ENCODE measurements around the gene SLC49A4. TPM values are rescaled to one million over a fixed set of nuclear protein-coding genes. Genes with fewer than 3 reads are reported as not detected.
"Not testable (repeated sequence)": the region's sequence is repeated elsewhere in the genome, so short reads cannot be mapped to it uniquely, and the experiment has no call there.

SLC49A4 gene, protein sequence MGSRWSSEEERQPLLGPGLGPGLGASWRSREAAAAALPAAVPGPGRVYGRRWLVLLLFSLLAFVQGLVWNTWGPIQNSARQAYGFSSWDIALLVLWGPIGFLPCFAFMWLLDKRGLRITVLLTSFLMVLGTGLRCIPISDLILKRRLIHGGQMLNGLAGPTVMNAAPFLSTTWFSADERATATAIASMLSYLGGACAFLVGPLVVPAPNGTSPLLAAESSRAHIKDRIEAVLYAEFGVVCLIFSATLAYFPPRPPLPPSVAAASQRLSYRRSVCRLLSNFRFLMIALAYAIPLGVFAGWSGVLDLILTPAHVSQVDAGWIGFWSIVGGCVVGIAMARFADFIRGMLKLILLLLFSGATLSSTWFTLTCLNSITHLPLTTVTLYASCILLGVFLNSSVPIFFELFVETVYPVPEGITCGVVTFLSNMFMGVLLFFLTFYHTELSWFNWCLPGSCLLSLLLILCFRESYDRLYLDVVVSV
- total RNA-seq (10 to 100 TPM; 13.2 to 25.4 (median 15.5) TPM), polyA plus RNA-seq (1 to 10 TPM; 5.6 to 8.2 TPM)
- long read RNA-seq, donor 1, transcript DIRC2-201 (9 exons, 3,596 nt): major isoform, 27 of 31 reads
- long read RNA-seq, donor 1, partial matches to known transcripts: 3 of 31 reads
- long read RNA-seq, donor 1, other reads (novel, unspliced or antisense): 1 of 31 reads
- long read RNA-seq, donor 2, transcript DIRC2-201 (9 exons, 3,596 nt): major isoform, 7 of 8 reads
- long read RNA-seq, donor 2, partial matches to known transcripts: 1 of 8 reads
- long read RNA-seq, donor 2, other reads (novel, unspliced or antisense): 0 of 8 reads
- long read RNA-seq, donor 3, transcript DIRC2-201 (9 exons, 3,596 nt): major isoform, 29 of 29 reads
- long read RNA-seq, donor 3, partial matches to known transcripts: 0 of 29 reads
- long read RNA-seq, donor 3, other reads (novel, unspliced or antisense): 0 of 29 reads

DNA sequence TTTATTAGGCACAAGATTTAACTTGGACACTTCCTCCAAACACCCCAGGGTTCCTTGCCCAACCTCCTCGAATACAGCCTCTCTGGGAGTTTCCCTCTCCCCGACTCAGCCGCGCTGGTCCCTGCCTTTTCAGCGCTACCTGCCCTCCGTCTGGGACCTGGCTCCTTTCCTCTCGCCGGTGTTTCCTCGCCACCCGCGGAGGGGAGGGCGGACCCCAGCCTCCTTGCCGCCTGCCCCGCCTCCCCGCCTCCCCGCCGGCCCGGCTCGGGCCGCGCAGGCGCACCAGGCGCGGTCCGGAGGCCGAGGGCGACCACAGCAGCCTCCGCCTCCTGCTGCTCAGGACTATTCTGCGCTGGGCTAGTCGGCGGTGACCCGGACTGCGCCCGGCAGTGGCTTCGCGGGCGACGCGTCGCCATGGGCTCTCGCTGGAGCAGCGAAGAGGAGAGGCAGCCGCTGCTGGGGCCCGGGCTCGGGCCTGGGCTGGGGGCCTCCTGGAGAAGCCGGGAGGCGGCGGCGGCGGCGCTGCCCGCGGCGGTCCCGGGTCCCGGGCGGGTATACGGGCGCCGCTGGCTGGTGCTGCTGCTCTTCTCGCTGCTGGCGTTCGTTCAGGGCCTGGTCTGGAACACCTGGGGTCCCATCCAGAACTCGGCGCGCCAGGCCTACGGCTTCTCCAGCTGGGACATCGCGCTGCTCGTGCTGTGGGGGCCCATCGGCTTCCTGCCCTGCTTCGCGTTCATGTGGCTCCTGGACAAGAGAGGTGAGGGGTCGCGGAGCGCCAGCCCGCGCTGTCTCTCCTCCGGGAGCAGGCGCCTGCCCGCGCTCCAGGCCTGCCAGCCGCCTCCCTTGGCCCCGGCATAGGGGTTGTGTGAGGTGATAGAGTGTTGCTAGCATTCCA, at the start of gene SLC49A4:
Gene SLC49A4 (plus strand): TSS at position 291 of the 895 bp plus-strand sequence. CDS start 124 bp downstream, at position 415.
- H3K4me3 ChIP-seq: peak within 1 kb of the TSS; percentile 68 to 92 (median 82)
- H3K27me3 ChIP-seq: no peaks in the 10 kb centered on the region
- H3K36me3 ChIP-seq: no peaks in the 10 kb centered on the region
- intact Hi-C loops (cut with DNase I): loop anchor here in 2 of 10 donors (5.0 kb wide), 1 partner anchor 113 kb away; the partner anchor contains the start of gene PARP14 (in 2 of the 2)
- H3K27ac ChIP-seq: peak within 1 kb of the TSS; percentile 88 to 96 (median 95)
- 0 to 1% (median 1%) methylated on average over 22 to 84 of the region's 84 CpGs for WGBS, 4 donors
- peak; percentile 57 to 92 (median 86) for ATAC-seq
- peaks cover 0 to 67% (median 12%) of the 10 kb centered on the region in 12 donors for H3K4me1 ChIP-seq
- peak; percentile 78 to 90 (median 82) for DNase-seq
- no peaks in the 10 kb centered on the region for H3K9me3 ChIP-seq
- TF ChIP-seq POLR2A (IDR thresholded peaks at IDR 0.05): peak; percentile 26 to 89
- TF ChIP-seq, protein P1, sequence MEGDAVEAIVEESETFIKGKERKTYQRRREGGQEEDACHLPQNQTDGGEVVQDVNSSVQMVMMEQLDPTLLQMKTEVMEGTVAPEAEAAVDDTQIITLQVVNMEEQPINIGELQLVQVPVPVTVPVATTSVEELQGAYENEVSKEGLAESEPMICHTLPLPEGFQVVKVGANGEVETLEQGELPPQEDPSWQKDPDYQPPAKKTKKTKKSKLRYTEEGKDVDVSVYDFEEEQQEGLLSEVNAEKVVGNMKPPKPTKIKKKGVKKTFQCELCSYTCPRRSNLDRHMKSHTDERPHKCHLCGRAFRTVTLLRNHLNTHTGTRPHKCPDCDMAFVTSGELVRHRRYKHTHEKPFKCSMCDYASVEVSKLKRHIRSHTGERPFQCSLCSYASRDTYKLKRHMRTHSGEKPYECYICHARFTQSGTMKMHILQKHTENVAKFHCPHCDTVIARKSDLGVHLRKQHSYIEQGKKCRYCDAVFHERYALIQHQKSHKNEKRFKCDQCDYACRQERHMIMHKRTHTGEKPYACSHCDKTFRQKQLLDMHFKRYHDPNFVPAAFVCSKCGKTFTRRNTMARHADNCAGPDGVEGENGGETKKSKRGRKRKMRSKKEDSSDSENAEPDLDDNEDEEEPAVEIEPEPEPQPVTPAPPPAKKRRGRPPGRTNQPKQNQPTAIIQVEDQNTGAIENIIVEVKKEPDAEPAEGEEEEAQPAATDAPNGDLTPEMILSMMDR (IDR thresholded peaks at IDR 0.05): peak in 3 of 12 donors; percentile 5 to 22 (median 6)

GRCh38 chr3:122745369-122746021, 49.4 kb upstream of the SLC49A4 start:
- DNase-seq (no peak), ATAC-seq (no peak)
- Histone ChIP-seq H3K9me3 (peaks cover 0 to 10% (median 0%) of the 10 kb centered on the region in 12 donors), H3K27ac (no peak overlapping the region), H3K27me3 (no peaks in the 10 kb centered on the region), H3K4me1 (no peaks in the 10 kb centered on the region), H3K4me3 (no peak overlapping the region), H3K36me3 (peaks cover 0 to 41% (median 9%) of the 10 kb centered on the region in 9 donors)
- TF ChIP-seq POLR2A (IDR thresholded peaks at IDR 0.05): no peak
- TF ChIP-seq, protein P1 (IDR thresholded peaks at IDR 0.05): no peak
- intact Hi-C loops (cut with DNase I): no loop called here
- WGBS, 4 donors: 94 to 97% (median 96%) methylated on average over 4 of the region's 4 CpGs

DNA sequence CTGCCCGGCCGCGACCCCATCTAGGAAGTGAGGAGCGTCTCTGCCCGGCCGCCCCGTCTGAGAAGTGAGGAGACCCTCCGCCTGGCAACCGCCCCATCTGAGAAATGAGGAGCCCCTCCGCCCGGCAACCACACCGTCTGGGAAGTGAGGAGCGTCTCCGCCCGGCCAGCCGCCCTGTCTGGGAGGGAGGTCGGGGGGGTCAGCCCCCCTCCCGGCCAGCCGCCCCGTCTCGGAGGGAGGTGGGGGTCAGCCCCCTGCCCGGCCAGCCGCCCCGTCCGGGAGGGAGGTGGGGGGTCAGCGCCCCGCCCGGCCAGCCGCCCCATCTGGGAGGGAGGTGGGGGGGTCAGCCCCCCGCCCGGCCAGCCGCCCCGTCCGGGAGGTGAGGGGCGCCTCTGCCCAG, 47.6 kb upstream of the SLC49A4 start:
- ATAC-seq; H3K27me3 ChIP-seq; H3K4me1 ChIP-seq; H3K9me3 ChIP-seq; H3K27ac ChIP-seq; intact Hi-C loops (cut with DNase I); H3K4me3 ChIP-seq; DNase-seq: not testable (repeated sequence)
- peaks cover 0 to 41% (median 17%) of the 10 kb centered on the region in 9 donors for H3K36me3 ChIP-seq
- WGBS, 4 donors: 95 to 100% (median 96%) methylated on average over 4 to 29 of the region's 35 CpGs

All from heart left ventricle (tissue), 16 donors.